Measurements from ENCODE around the gene NCAPG2. TPM values are rescaled to one million over a fixed set of nuclear protein-coding genes. Genes with fewer than 3 reads are reported as not detected.

NCAPG2 gene
- total and polyA plus RNA-seq, 10 of the 15 experiments (the other 5 are each of a cell fraction or from before 2014, with no cell fraction given), result 11.2 to 78.2 (median 49.2) TPM

DNA sequence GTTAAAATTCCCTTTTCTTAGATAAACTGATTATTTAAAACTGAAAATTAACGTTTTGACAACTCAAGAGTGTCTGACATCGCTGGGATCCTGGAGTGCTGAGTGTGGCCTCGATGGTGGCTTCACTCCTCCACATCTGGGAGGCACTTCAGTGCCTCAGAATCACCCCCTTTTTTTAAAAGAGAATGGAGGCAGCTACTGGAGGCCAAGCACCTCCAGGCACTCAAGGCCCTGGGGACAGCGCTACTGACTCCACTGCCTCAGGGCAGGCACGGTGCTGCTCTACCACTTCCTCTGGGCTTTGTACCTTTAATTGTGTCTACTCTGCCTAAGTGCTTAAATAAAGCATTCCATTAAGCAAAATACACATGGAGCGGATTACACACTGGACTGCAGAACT is 27.2 kb upstream of the NCAPG2 start (continued):
- TF ChIP-seq ZNF384 (IDR thresholded peaks at IDR 0.05; ENCODE audit: borderline replicate concordance, low read depth, low read length) (no peak), PAX5 (IDR thresholded peaks at IDR 0.05; ENCODE audit: borderline replicate concordance, low read depth, low read length) (no peak), TBL1XR1 (IDR thresholded peaks at IDR 0.05; ENCODE audit: low read depth, low read length) (no peak)

DNA sequence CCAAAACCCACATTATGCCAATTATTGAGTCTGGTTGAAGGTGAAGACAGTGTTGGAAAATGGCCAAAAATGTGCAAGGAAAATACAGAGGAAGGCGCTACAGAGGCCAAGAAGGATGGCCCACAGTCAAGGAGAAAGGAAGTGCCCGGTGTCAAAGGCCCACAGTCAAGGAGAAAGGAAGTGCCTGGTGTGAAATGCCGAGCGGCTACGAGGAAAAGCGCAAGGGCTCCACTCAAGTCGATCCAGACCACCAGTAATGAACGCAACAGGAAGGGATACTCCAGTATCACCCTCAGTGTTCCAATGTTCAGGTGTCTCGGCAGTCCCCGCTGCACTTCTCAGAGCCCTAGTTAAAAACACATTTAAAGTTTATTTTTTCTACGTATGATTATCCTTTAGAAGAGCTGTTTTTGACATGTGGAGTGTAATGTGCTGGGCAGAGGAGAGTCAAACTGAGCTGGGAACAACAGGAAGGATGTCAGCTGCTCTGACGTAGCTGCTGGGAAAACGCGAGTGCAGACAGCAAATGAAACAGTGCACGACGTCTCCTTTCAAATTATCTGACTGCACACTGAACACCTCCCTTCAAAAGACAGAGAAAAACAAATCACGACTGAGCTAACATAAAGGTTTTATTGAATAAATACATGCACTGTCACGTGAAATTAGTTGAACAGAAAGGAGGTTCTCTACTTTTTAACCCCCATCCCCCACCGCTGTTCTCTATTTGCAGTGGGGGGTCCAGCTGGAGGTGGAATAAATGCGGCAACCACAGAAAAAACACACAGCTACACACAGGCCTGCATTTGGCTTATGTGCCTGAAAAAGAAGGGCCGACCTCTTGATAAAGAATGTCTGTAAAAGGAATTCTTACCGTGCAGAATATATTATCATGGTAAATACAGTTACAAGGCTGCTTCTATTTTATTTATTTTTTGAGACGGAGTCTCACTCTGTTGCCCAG is 26.1 kb upstream of the NCAPG2 start:
- no peaks in the 10 kb centered on the region for H3K9me3 ChIP-seq (replicated peaks; ENCODE audit: control insufficient read depth, insufficient read depth, low read length)
- ChIA-PET POLR2A (interaction anchor here (0.6 to 0.8 kb wide), 2 partner anchors 11 to 97 kb away, joined by 3 read pairs; no protein-coding TSS in a partner anchor), CTCF (no interaction called here), SMC1A (ENCODE audit: uncharacterized antibody, unreplicated experiment) (interaction anchor here (0.9 kb wide), 1 partner anchor 19 kb away, joined by 3 read pairs; no protein-coding TSS in a partner anchor), RAD21 (ENCODE audit: unreplicated experiment) (interaction anchor here (1.0 kb wide), 1 partner anchor 246 kb away, joined by 3 read pairs; no protein-coding TSS in a partner anchor)
- ATAC-seq, result no peak
- peaks cover 0 to 6% of the 10 kb centered on the region in 2 experiments; a peak in 1 of 4 replicates for H3K36me3 ChIP-seq (ENCODE audit: control insufficient read depth in 2 of 2, insufficient read depth in 2 of 2, low read length in 1 of 2)
- H3K4me3 ChIP-seq, result no peak overlapping the region
- intact Hi-C loops (cut with micrococcal nuclease; ENCODE audit: unreplicated experiment), result no loop called here
- H2AFZ ChIP-seq (ENCODE audit: control insufficient read depth, low read depth, low read length), result no peak overlapping the region
- no TSS peak for BruUV-seq (replicated peaks)
- no peaks in the 10 kb centered on the region for H4K20me1 ChIP-seq (ENCODE audit: control insufficient read depth, insufficient read depth)
- FAIRE-seq, result no peak
- H3K27ac ChIP-seq (ENCODE audit: control insufficient read depth, insufficient read depth), result no peak overlapping the region
- H3K27me3 ChIP-seq (replicated peaks in 1 of 2; ENCODE audit: control insufficient read depth in 2 of 2, insufficient read depth in 2 of 2, low read length in 1 of 2), result no peaks in the 10 kb centered on the region
- H3K79me2 ChIP-seq (ENCODE audit: control insufficient read depth, insufficient read depth, low read length), result no peaks in the 10 kb centered on the region
- H3K9ac ChIP-seq (ENCODE audit: control insufficient read depth, insufficient read depth, low read length), result no peak overlapping the region
- WGBS (ENCODE audit: insufficient coverage, insufficient replicate concordance, low lambda C conversion rate, missing lambda C conversion rate), result 85% methylated on average over 23 of the region's 23 CpGs
- in situ Hi-C loops (cut with MboI), result no loop called here
- H3K4me2 ChIP-seq (ENCODE audit: control insufficient read depth, insufficient read depth), result no peak overlapping the region
- no peak for DNase-seq (ENCODE audit: low read depth, low spot score)
- H3K4me1 ChIP-seq (ENCODE audit: control insufficient read depth, insufficient read depth, low read length), result no peaks in the 10 kb centered on the region
- TF ChIP-seq ZBTB11 (CRISPR knock-in tag; IDR thresholded peaks at IDR 0.05) (no peak), POLR2A (IDR thresholded peaks at IDR 0.05; ENCODE audit: low read depth, low read length) (no peak), NFYA (IDR thresholded peaks at IDR 0.05; ENCODE audit: borderline replicate concordance, low read depth, low read length) (no peak), CHD2 (IDR thresholded peaks at IDR 0.05; ENCODE audit: borderline replicate concordance, low read depth, low read length) (no peak), SMAD5 (IDR thresholded peaks at IDR 0.05; ENCODE audit: low read depth) (no peak), IKZF1 (conservative IDR thresholded peaks at IDR 0.05) (no peak), CREB1 (IDR thresholded peaks at IDR 0.05; ENCODE audit: low read depth) (no peak)
- TF ChIP-seq, protein P1, sequence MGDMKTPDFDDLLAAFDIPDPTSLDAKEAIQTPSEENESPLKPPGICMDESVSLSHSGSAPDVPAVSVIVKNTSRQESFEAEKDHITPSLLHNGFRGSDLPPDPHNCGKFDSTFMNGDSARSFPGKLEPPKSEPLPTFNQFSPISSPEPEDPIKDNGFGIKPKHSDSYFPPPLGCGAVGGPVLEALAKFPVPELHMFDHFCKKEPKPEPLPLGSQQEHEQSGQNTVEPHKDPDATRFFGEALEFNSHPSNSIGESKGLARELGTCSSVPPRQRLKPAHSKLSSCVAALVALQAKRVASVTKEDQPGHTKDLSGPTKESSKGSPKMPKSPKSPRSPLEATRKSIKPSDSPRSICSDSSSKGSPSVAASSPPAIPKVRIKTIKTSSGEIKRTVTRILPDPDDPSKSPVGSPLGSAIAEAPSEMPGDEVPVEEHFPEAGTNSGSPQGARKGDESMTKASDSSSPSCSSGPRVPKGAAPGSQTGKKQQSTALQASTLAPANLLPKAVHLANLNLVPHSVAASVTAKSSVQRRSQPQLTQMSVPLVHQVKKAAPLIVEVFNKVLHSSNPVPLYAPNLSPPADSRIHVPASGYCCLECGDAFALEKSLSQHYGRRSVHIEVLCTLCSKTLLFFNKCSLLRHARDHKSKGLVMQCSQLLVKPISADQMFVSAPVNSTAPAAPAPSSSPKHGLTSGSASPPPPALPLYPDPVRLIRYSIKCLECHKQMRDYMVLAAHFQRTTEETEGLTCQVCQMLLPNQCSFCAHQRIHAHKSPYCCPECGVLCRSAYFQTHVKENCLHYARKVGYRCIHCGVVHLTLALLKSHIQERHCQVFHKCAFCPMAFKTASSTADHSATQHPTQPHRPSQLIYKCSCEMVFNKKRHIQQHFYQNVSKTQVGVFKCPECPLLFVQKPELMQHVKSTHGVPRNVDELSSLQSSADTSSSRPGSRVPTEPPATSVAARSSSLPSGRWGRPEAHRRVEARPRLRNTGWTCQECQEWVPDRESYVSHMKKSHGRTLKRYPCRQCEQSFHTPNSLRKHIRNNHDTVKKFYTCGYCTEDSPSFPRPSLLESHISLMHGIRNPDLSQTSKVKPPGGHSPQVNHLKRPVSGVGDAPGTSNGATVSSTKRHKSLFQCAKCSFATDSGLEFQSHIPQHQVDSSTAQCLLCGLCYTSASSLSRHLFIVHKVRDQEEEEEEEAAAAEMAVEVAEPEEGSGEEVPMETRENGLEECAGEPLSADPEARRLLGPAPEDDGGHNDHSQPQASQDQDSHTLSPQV (IDR thresholded peaks at IDR 0.05), result no peak
- TF ChIP-seq, protein P2, sequence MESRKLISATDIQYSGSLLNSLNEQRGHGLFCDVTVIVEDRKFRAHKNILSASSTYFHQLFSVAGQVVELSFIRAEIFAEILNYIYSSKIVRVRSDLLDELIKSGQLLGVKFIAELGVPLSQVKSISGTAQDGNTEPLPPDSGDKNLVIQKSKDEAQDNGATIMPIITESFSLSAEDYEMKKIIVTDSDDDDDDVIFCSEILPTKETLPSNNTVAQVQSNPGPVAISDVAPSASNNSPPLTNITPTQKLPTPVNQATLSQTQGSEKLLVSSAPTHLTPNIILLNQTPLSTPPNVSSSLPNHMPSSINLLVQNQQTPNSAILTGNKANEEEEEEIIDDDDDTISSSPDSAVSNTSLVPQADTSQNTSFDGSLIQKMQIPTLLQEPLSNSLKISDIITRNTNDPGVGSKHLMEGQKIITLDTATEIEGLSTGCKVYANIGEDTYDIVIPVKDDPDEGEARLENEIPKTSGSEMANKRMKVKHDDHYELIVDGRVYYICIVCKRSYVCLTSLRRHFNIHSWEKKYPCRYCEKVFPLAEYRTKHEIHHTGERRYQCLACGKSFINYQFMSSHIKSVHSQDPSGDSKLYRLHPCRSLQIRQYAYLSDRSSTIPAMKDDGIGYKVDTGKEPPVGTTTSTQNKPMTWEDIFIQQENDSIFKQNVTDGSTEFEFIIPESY (IDR thresholded peaks at IDR 0.05), result no peak
